NCI-H510A treated with DMSO at 0.1 percent for 48 hours (cell line): ENCODE data around the gene PAN3.

Experiments used
- DNase-seq: peaks from one replicate; lab custom pipeline; 2025; lab: John Stamatoyannopoulos, UW

The PAN3 gene

DNA sequence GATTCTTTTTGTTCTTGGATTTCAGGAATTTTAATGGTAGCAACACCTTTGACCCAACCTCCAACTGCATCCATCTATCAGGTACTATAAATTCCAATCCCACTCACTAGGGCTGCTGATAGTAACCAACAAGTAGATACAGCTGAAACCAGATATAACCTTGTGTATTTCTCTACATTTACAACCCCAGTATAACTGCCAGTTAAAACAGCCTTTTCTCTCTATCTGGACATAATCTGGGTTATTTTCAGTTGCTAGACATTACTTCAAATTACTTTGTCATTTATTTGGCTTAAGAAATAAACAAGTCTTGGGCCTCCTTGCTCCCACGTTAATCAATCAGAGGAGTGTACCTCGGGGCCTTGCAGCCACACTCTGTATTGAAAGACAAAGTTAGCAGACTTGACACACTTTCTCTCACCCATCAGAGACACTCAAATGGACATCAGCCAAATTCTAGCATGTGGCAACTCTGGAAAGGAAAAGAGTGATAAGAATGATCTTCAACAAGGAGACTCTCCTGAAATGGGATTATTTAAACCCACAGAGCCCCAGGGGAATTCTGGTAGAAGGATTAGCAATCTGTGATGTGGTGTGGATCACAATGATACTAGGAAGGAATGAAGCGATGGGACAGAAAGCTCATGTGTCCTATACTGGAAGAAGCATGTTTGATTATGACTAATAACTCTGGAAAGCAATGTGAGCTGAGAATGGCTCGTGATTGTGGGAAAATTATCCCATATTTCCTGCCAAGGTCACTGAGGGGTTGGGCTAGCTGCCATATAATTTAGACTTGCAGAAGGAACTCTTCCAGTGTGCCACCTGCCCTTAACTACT, 199.0 kb downstream of the PAN3 start:
- DNase-seq = no peak

DNA sequence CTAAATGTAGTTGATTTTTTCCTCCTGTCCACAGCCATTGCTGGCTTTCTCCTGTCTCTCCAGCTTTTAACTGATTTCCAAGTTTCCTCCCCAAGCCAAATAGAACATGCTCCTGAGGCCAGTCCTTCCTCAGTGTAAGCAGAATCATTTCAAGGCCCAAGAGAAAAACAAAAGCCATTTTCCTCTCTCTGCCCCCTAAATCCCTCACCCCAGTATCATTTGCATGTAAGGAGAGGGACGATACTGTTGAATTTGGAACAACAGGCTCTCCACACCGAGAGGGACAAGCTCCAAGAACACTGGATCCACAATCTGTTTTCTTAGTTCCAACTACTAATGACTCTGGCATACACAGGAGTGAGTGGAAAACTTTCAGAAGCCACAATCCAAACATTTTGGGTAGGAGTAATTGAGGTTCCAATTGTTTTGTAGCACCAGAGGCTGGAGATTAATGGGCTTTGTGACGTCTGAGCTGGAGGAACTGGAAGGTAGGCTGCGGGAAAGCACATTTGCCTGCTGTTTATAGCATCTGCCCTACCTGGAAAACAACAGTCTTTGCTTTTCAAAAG, 199.7 kb downstream of the PAN3 start:
- DNase-seq = no peak

DNA sequence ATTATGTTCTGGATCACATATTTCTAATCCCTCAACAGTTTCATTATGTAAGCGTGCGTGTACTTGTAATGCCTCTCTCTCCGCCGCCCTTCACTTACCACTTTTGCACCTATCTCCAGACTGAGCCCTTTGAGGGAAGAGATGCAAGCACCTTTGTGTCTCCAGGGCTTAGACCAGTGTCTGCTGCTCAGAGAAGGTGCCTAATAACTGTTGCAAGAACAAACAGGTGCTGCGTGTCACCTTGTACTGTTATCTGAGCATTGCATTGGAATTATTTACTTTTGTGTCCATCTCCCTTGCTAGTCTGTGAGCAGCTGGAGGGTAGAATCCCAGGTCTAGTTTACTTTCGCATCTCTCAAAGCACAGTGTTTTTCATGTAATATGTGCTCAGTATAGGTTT, 200.4 kb downstream of the PAN3 start:
- DNase-seq = no peak

DNA sequence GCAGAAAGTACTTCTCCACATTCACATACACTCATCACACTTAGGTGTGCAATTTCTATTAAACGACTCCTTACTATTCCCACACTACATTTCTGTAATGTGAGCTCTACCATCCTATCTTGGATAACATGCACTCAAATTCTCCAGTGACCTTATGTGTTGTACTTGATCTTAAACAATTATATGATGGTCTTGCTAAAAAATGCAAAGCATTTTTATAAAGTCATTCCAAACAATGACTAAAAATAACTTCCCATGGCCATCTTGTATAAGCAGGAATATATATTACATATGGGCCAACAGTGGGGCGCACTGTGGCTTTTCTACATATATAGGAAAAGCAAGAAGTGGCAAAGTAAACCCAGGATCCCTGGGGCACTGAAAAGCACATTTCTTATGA, 201.1 kb downstream of the PAN3 start:
- DNase-seq = no peak

DNA sequence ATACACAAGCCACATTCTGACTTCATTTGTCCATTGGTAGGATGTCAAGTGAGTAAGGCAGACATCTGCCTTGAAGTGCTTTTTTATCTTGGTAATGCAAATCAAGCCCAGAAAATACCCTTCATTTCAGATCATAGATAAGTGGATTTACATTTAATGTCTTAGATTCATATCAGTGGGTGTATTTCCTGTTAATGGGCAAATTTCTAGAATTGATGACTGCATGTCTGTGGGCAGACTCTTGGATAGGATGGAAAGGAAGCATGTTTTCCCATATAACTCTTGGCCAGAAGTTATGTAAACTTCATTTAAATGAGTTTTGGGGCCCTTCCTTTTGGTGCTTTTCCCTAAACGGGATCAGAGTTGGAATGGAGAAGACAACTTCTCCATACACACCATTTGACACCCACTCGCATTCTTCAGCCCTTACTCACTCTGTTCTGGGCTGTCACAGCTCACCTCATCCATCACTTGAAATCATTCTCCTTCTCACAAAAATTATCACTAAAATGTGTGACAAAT, 202.0 kb downstream of the PAN3 start:
- no peak for DNase-seq

DNA sequence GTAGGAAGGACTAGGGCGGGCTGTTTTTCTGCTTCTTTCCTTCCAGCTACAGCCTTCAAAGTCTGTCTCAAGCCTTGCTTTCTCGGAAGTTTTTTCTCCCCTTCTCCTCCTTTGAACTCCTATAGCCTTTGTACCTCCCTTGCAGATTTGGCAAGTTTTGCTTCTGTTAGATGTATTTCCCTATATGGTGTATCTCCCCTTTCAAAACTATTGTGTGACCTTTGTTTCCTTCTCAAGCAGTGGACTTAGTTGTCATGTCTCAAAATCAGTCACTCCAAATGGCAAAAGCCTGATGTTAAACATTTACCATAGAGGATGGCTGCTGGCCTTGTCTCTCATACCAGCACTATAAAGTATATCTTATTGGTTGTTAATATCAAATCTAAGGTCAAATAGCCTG, 203.9 kb downstream of the PAN3 start:
- DNase-seq = no peak

DNA sequence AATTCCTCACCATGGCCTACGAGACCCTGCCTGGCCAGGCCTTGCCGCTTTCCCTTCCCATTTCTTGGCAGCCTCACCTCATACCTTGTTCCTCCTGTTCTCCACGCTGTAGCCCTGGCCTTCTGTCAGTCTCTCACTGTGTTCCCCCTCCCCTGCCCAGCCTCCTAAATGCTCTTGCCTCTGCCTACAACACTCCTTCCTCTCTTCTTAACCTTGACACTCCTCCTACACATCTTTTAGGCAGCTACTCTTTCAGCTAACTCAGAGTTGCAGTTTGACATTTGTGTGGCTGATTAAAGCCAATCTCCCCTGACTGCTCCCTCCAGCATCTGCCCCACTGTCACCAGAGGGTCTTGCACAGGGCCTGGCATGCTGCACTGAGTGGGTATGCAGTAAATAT, 205.8 kb downstream of the PAN3 start:
- no peak for DNase-seq
